Astrocyte (in vitro differentiated cells and primary cell): Measurements from ENCODE around the gene ADD3.

Experiments
- CTCF ChIP-seq: IDR thresholded peaks from 2 replicates; pipeline ENCODE4 v1.5.1; 2011; ENCODE audit warnings: low read depth, mild to moderate bottlenecking, inconsistent platforms, low read length, moderate library complexity; ENCODE audit not compliant: insufficient read depth
- EZH2 ChIP-seq: IDR thresholded peaks from 2 replicates; pipeline ENCODE4 v1.6.1; 2012; ENCODE audit warnings: mild to moderate bottlenecking, low read length, inconsistent platforms; ENCODE audit not compliant: insufficient read depth

GRCh38 chr10:110163841-110164240 lies 156.1 kb downstream of the ADD3 start:
- TF ChIP-seq CTCF (no peak), EZH2 (no peak)
